ENCODE results near the gene CAMK2G. TPM values are rescaled to one million over a fixed set of nuclear protein-coding genes. Genes with fewer than 3 reads are reported as not detected.
"Not testable (repeated sequence)": the region's sequence is repeated elsewhere in the genome, so short reads cannot be mapped to it uniquely, and the experiment has no call there.

CAMK2G gene
- 10 to 100 TPM; 15.8 to 16.2 TPM for total RNA-seq

DNA sequence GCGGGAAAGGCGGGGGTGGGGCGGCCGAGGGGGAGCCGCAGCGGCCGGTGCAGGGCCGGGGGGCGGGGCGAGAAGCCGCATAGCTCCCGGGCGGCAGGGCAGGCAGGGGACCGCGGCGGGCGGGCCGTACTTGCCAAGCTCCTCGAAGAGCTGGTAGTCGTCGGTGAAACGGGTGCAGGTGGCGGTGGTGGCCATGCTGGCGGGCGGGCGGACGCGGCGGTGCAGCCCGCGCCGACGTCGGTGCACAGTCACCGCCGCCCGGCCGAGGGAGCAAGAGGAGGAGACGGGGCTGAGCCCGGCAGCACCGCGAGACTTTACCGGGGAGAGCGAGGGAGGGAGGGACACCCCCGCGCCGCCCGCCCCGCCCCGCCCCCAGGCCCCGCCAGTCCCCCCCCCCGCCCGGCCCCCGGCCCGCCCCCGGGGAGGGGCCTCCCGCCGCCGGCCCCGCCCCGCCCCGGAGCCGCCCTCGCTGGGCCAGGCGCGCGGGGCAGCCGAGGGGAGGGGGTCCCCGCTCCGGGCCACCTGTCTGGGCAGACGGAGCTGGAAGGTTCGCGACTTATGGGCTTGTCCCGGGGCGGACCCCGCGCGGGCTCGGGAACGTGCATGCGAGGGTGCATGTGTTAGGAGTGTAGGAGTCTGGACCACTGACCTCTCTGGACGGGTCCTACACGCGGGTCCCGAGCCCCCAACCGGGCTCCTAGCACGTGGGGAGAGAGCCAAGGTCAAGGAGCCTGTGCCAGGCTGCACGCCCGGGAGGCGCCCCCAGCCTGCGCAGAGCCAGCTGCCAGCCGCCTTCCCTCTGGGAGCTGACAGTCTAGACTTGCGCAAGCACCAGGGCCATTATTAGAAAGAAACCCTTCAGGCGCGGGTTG, at the start of gene CAMK2G:
Gene CAMK2G (minus strand): TSS at position 289 of the 872 bp plus-strand sequence. CDS start 94 bp downstream, at position 195.
- ChIA-PET CTCF (interaction anchor here (0.6 to 8.2 kb wide), 5 partner anchors 9 to 66 kb away, joined by 3 to 144 read pairs (median 3); no protein-coding TSS in a partner anchor), POLR2A (interaction anchor here (1.0 to 2.1 kb wide), 4 partner anchors 9 to 79 kb away, joined by 3 to 14 read pairs (median 4); no protein-coding TSS in a partner anchor)

DNA sequence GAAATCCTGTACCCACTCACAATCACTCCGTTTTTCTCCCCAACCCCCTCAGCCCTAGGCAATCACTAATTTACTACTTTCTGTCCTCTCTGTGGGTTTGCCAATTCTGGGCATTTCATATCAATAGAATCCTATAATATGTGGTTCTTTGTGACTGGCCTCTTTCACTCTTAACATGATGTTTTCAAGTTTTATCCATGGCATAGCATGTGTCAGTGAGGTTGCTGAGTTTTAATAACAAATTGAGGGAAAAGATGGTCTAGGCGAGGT, 48.4 kb upstream of the CAMK2G start:
- CTCF ChIA-PET, result no interaction called here
- POLR2A ChIA-PET, result no interaction called here

DNA sequence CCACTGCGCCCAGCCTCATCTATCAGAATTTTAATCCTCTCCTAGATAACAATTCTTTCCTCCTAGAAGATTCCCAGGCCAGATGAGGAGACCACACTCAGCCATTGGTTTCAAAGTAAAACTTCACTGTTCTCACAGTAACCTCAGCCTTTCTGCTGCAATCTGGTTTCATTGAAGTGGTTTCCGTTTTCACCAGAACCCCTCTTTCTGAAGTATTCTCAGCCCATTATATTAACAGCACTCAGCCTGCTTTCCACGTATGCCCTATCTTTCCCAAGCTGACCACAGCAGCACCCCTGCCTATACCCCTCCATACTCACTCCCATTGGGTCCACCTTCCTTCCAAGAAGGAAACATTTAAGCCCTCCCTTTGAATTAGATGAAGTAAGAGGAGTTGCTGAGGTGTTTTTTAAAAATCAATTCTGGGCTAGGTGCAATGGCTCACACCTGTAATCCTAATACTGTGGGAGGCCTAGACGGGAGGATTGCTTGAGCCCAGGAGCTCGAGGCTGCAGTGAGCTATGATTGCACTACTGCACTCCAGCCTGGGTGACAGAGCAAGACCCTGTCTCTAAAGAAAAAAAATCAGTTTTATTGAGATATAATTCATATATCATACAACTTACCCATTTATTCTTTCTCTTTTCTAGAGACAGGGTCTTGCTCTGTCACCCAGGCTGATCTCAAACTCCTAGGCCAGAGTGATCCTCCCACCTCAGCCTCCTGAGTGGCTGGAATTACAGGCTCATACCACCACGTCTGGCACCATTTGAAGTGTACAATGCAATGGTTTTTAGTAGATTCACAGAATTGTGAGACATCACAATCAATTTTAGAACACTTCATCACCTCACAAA, 47.9 kb upstream of the CAMK2G start:
- ChIA-PET CTCF (no interaction called here), POLR2A (interaction anchor here (0.8 kb wide), 1 partner anchor 11 kb away, joined by 3 read pairs; the partner anchor contains the start of gene PLAU)

DNA sequence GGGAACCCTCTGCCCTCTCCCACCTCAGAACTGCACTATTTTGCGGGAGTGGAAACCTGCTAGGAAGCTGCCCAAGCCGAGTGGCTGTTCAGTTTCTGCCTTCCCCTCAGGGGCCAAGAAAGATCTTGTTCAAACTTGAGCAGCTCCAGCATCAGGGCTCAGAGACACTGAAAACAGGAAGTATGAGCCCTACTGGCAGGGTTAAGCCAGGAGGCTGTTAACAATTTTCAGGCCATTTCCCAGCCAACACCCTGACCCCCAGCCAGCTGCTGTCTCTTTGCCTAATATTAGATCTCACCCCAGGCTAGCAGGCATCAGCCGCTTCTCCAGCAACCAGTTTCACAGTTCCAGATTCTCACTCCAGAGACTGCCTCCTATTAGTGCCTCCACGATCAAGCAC, 45.7 kb upstream of the CAMK2G start:
- POLR2A ChIA-PET, result no interaction called here
- CTCF ChIA-PET, result interaction anchor here (0.7 to 1.2 kb wide), 2 partner anchors 13 to 20 kb away, joined by 3 read pairs; no protein-coding TSS in a partner anchor

DNA sequence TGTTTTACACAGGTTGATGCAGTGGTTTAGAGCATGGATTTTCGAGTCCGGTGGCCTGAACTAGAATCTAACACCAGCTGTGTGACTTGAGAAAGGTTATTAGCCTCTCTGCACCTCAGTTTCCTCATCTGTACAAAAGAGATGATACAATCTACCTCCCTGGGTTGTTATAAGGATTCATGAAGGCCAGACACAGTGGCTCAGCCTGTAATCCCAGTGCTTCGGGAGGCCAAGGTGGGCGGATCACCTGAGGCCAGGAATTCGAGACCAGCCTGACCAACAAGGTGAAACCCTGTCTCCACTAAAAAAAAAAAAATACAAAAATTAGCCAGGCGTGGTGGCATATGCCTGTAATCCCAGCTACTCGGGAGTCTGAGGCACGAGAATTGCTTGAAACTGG, 45.1 kb upstream of the CAMK2G start:
- CTCF ChIA-PET, result interaction anchor here (0.7 kb wide), 1 partner anchor 13 kb away, joined by 3 read pairs; no protein-coding TSS in a partner anchor
- POLR2A ChIA-PET, result not testable (repeated sequence)

DNA sequence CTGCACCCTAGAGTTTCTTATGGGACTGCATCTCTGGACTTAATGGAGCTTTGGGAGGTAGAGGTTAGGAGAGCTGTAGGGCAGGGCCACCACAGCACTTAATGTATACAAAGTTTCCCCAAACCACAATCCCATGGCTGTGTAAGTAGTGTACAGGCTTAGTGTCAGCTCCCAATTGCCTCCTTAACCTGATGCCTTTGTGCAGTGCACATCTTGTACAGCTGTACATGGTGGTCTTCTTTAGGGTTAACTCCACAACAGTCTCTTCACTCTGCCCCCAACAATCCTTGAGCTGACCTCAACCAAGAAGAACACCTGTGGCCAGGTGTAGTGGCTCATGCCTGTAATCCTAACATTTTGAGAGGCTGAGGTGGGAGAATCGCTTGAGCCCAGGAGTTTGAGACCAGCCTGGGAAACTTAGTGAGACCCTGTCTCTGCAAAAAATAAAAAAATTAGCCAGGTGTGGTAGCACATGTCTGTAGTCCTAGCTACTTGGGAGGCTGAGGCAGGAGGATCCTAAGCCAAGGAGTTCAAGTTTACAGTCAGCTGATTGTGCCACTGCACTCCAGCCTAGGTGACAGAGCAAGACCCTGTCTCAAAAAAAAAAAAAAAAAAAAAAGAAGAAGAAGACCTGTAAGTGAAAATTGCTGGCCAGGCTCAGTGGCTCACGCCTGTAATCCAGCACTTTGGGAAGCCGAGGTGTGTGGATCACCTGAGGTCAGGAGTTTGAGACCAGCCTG, 43.4 kb upstream of the CAMK2G start:
- POLR2A ChIA-PET, result interaction anchor here (0.6 kb wide), 1 partner anchor 131 kb away, joined by 4 read pairs; no protein-coding TSS in a partner anchor
- CTCF ChIA-PET, result interaction anchor here (1.2 to 1.6 kb wide), 5 partner anchors 23 to 69 kb away, joined by 3 to 5 read pairs (median 3); no protein-coding TSS in a partner anchor

DNA sequence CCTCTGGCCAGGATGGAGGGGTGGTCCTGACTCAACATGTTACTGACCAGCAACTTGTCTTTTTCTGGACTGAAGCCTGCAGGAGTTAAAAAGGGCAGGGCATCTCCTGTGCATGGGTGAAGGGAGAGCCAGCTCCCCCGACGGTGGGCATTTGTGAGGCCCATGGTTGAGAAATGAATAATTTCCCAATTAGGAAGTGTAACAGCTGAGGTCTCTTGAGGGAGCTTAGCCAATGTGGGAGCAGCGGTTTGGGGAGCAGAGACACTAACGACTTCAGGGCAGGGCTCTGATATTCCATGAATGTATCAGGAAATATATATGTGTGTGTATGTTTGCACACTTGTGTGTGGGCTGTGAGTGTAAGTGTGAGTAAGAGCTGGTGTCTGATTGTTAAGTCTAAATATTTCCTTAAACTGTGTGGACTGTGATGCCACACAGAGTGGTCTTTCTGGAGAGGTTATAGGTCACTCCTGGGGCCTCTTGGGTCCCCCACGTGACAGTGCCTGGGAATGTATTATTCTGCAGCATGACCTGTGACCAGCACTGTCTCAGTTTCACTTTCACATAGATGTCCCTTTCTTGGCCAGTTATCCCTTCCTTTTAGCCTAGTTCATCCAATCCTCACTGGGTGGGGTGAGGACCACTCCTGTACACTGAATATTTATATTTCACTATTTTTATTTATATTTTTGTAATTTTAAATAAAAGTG, 42.6 kb upstream of the CAMK2G start:
- POLR2A ChIA-PET, result interaction anchor here (0.6 kb wide), 2 partner anchors 11 to 130 kb away, joined by 3 to 4 read pairs; no protein-coding TSS in a partner anchor
- CTCF ChIA-PET, result interaction anchor here (1.3 to 1.6 kb wide), 3 partner anchors 23 to 68 kb away, joined by 3 to 5 read pairs (median 3); no protein-coding TSS in a partner anchor

DNA sequence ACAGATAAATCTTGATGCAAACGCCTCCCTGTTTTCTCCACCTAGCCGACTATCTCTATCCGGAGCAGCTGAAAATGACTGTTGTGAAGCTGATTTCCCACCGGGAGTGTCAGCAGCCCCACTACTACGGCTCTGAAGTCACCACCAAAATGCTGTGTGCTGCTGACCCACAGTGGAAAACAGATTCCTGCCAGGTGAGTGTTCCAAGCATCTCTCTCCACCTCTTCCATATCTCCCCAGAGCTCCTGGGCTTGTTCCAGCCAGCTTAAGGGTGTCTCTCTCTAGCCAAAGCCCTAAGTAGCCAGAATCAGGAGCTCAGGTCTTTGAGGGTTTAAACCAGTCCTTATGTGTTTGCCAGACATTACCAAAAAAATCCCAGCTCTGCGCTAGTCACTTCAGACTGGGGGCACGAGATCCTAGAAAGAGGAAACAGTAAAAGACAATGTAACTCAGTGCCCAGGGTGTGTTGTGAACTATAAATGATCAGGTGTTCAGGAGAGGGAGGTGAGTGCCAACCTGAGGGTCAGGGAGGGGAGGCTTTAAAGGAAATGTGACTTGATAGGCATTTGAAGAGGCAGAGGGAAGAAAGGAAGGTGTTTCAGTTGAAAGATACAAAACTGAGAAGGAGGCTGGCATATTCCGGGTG, 41.0 kb upstream of the CAMK2G start:
- POLR2A ChIA-PET, result no interaction called here
- CTCF ChIA-PET, result interaction anchor here (1.2 kb wide), 1 partner anchor 36 kb away, joined by 3 read pairs; no protein-coding TSS in a partner anchor

DNA sequence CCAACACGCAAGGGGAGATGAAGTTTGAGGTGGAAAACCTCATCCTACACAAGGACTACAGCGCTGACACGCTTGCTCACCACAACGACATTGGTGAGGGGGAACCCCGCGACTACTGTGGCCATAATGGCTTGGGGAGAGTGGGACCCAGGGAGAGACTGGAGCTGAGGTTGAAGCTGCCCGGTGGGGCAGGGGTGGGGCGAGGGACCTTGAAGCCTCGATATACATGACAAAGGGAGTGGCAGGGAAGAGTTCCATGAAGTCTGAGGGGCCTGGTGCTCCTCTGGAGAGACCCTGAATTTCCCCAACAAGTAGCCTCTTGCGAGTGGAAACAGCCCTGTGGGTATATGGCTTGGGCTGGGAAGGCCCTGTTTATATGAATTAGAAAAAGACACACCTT, 39.7 kb upstream of the CAMK2G start:
- ChIA-PET CTCF (interaction anchor here (0.5 to 1.4 kb wide), 2 partner anchors 22 to 26 kb away, joined by 3 to 4 read pairs; no protein-coding TSS in a partner anchor), POLR2A (no interaction called here)

DNA sequence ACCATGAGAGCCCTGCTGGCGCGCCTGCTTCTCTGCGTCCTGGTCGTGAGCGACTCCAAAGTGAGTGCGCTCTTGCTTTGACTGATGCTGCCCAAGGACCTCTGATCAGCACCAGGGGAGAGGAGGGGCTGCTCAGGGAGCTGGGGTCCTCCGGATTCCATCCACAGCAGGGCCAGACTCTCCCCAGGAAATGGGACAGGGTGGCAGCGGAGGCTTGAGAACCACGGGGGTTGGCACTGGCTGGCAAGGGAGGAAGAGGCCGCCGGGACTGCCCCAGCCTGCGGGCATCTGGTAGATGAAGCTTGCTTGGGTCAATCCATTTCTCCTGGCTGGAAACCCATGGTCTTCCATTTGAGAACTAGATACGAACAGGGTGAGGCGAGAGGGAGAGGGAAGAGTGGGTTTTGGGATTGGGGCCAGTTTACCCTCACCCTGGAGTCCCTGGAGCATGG, 37.2 kb upstream of the CAMK2G start:
- CTCF ChIA-PET, result interaction anchor here (1.1 to 1.9 kb wide), 3 partner anchors 9 to 29 kb away, joined by 3 to 8 read pairs (median 5); no protein-coding TSS in a partner anchor
- POLR2A ChIA-PET, result interaction anchor here (1.1 kb wide), 1 partner anchor 11 kb away, joined by 3 read pairs; no protein-coding TSS in a partner anchor

DNA sequence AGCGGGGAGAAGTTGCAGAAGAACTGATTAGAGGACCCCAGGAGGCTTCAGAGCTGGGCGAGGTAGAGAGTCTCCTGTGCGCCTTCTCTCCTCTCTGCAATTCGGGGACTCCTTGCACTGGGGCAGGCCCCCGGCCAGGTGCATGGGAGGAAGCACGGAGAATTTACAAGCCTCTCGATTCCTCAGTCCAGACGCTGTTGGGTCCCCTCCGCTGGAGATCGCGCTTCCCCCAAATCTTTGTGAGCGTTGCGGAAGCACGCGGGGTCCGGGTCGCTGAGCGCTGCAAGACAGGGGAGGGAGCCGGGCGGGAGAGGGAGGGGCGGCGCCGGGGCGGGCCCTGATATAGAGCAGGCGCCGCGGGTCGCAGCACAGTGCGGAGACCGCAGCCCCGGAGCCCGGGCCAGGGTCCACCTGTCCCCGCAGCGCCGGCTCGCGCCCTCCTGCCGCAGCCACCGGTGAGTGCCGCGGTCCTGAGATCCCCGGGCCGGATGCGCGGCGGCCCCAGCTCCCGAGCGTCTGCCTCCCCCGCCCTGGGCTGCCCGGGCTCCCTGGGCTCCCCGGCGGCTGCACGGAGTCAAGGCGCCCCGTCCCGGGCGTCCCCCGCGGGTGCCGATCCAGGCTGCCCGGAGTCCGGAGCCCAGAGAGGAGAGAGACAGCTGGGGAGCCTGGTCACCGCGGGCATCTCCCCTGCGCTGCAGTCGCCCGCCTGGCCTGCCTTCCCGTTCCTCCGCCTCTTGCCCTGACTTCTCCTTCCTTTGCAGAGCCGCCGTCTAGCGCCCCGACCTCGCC, 36.6 kb upstream of the CAMK2G start, which contains the start of gene PLAU:
Gene PLAU (plus strand): TSS at position 369 of the 789 bp plus-strand sequence. CDS start 424 bp downstream, outside the sequence.
- ChIA-PET CTCF (interaction anchor here (0.8 to 1.9 kb wide), 5 partner anchors 8 to 46 kb away, joined by 3 to 8 read pairs (median 4); no protein-coding TSS in a partner anchor), POLR2A (interaction anchor here (1.1 kb wide), 1 partner anchor 11 kb away, joined by 3 read pairs; no protein-coding TSS in a partner anchor)

DNA sequence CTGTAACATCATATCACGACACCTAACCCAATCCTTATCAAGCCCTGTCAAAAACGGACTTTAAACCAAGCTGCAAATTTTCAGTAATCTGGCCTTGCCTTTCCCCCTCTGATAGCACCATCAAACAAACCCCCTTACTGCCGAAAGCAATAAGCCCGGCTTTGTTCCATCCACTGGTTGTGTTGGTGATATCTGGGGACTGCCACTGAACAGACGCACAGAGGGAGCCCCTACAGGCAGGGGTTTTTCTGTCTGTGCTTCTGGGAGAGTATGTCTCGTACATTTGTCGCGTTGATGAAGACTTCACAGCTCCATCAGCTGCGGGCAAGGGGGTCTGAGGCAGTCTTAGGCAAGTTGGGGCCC, 36.0 kb upstream of the CAMK2G start:
- ChIA-PET CTCF (interaction anchor here (0.8 to 1.9 kb wide), 4 partner anchors 24 to 46 kb away, joined by 3 to 8 read pairs (median 4); no protein-coding TSS in a partner anchor), POLR2A (no interaction called here)

DNA sequence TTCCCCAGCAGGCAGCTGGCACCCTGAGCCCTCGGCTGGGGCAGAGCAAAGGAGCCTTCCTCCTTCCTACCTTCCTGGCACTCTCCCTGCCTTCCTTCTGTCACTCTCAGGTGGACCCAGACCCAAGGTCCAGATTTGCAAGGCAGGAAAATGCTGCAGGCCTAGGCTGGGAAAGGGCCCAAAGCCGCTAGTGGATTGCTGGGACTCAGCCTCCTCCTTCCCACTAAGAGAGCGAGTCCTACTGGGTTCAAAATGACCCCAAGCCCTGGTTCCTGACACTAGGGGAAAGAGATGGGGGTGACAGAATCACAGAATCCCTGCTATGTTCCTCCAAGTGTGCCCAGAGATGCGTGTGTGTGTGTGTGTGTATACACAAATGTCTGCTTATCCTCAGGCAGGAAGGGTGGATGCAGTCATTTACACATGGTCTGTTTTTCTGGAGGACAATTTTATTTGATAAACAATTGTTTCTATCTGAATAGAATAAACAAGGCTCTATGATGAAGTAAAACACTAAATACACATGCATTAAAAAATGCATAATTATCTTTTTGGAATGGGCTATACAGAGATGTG, 35.3 kb upstream of the CAMK2G start:
- CTCF ChIA-PET, result interaction anchor here (1.5 to 1.8 kb wide), 2 partner anchors 30 to 31 kb away, joined by 5 to 6 read pairs; no protein-coding TSS in a partner anchor
- POLR2A ChIA-PET, result interaction anchor here (0.5 kb wide), 1 partner anchor 12 kb away, joined by 4 read pairs; no protein-coding TSS in a partner anchor

DNA sequence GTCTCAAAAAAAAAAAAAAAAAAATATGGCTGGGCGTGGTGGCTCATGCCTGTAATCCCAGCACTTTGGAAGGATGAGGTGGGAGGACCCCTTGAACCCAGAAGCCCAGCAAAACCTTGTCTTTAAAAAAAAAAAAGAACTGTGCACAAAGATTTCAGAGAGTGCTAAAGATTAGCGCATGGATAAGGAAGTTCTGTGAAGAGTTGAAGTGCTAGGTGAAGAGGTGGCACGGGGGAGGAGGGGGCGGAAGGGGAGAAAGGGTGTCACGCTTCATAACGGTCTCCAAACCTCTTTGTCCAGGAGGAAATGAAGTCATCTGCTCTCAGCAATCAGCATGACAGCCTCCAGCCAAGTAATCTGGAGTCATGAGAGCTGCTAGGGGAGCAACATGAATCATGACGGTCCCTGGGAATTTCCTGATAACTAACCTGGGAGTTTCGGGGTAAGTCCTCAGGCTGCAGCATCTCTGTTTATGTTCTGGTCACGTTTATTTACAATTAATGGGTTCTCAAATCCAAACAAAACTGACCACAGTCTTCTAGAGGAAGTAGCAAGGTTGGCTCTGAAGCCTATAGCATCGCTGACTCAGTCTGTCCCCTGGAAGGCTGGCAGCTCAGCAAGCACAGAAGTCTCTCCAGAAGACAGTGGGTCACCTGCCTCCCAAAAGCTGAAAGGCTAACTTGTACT, 34.6 kb upstream of the CAMK2G start:
- POLR2A ChIA-PET, result interaction anchor here (0.5 to 0.7 kb wide), 2 partner anchors 11 to 23 kb away, joined by 3 to 4 read pairs; no protein-coding TSS in a partner anchor
- CTCF ChIA-PET, result interaction anchor here (1.5 to 1.8 kb wide), 2 partner anchors 30 to 31 kb away, joined by 5 to 6 read pairs; no protein-coding TSS in a partner anchor

DNA sequence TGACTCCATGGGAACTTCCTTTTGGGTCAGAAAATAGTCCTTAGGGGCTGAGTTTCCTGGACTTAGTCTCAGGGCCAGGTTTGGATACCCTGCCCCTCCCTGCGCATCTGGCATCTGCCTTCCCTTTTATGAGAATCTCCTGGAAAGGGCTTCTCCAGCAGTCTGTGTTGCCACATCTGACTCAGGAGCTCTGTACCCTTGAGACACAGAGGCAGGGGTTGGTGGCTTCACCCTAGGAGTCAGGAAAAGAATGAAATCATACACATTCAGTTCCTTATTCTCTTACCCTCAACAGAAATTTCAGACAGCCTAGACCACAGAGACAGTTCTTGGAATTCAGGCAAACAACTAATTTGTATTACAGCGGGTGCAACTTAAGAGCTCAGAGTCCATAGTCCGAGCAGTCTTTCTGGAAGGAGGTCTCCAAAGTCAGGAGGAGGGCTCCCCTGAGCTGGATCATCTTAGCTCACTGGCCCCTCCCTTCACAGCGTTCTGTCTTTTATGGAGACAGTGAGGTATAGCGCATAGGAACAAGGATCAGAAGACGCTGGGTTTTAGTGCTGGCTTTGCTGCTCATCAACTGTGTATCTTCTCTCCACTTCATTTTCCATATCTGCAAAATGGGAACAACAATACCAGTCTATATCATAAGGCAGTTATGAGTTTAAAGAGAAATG, 33.6 kb upstream of the CAMK2G start:
- ChIA-PET CTCF (interaction anchor here (1.5 to 2.3 kb wide), 3 partner anchors 29 to 33 kb away, joined by 5 to 10 read pairs (median 6); no protein-coding TSS in a partner anchor), POLR2A (interaction anchor here (0.7 kb wide), 1 partner anchor 22 kb away, joined by 3 read pairs; no protein-coding TSS in a partner anchor)

Measured in activated CD8-positive, alpha-beta memory T cell treated with anti-CD3 and anti-CD28 coated beads for 36 hours (primary cell).